ENCODE measurements around the gene RBM47. TPM values are rescaled to one million over a fixed set of nuclear protein-coding genes. Genes with fewer than 3 reads are reported as not detected.

RBM47 gene
- 37.5 TPM for polyA plus RNA-seq (2013, experiment 1 of 2)
- 33.2 TPM for polyA plus RNA-seq (2013, experiment 2 of 2)

GRCh38 chr4:40629401-40630334 lies at the start of gene RBM47:
TSS of gene RBM47 (minus strand) at chr4:40629864. CDS start at chr4:40438893, 190,971 bp downstream.
- peak within 1 kb of the TSS; percentile 89 for H3K4me3 ChIP-seq (ENCODE audit: low read length)
- 0 out of 2 replicates have a peak, but pooled peaks cover 3% of the 10 kb centered on the region for H3K36me3 ChIP-seq (ENCODE audit: insufficient read depth, low read length)
- peak within 1 kb of the TSS; percentile 99 for H3K27ac ChIP-seq (ENCODE audit: low read depth, low read length)
- no peaks in the 10 kb centered on the region for H3K27me3 ChIP-seq (ENCODE audit: insufficient read depth, low read length)
- WGBS: under 1% methylated on average over 53 of the region's 53 CpGs
- peak within 1 kb of the TSS; percentile 94 for H3K9ac ChIP-seq (ENCODE audit: low read depth, low read length)
- H3K4me1 ChIP-seq (ENCODE audit: insufficient read depth, low read length): peaks cover 52% of the 10 kb centered on the region
- no peaks in the 10 kb centered on the region for H3K9me3 ChIP-seq (ENCODE audit: insufficient read depth, low read depth, low read length)

DNA sequence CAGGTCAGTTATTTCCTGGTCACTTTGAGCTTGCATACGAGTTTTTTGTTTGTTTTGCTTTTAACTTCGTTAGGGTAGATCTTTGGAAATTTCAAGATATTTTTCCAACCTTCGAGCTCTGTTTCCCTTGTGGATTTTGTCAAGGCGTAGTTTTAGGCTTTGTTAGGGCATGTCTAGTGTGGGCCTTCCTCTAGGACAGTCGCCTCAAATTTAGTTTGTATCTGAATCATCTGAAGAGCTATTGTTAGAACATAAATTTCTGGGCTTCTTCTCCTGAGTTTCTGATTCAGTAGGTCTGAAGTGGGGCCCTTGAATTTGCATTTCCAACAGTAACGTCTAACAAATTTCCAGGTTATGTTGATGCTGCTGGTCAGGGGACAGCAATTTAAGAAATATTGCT lies 48.8 kb upstream of the RBM47 start:
- no peaks in the 10 kb centered on the region for H3K9me3 ChIP-seq (ENCODE audit: insufficient read depth, low read depth, low read length)
- H3K27me3 ChIP-seq (ENCODE audit: insufficient read depth, low read length): no peaks in the 10 kb centered on the region
- H3K9ac ChIP-seq (ENCODE audit: low read depth, low read length): no peak overlapping the region
- H3K27ac ChIP-seq (ENCODE audit: low read depth, low read length): no peak overlapping the region
- H3K4me3 ChIP-seq (ENCODE audit: low read length): no peak overlapping the region
- 91% methylated on average over 6 of the region's 6 CpGs for WGBS
- no peaks in the 10 kb centered on the region for H3K36me3 ChIP-seq (ENCODE audit: insufficient read depth, low read length)
- peaks cover 11% of the 10 kb centered on the region; the same call in 1 of the 2 replicates for H3K4me1 ChIP-seq (ENCODE audit: insufficient read depth, low read length)

GRCh38 chr4:40675166-40675565 lies 45.5 kb upstream of the RBM47 start:
- Histone ChIP-seq H3K27ac (ENCODE audit: low read depth, low read length) (no peak overlapping the region), H3K27me3 (ENCODE audit: insufficient read depth, low read length) (no peaks in the 10 kb centered on the region), H3K4me1 (ENCODE audit: insufficient read depth, low read length) (peaks cover 19% of the 10 kb centered on the region), H3K4me3 (ENCODE audit: low read length) (no peak overlapping the region), H3K36me3 (ENCODE audit: insufficient read depth, low read length) (no peaks in the 10 kb centered on the region), H3K9me3 (ENCODE audit: insufficient read depth, low read depth, low read length) (no peaks in the 10 kb centered on the region), H3K9ac (ENCODE audit: low read depth, low read length) (no peak overlapping the region)
- 79% methylated on average over 6 of the region's 6 CpGs for WGBS

DNA sequence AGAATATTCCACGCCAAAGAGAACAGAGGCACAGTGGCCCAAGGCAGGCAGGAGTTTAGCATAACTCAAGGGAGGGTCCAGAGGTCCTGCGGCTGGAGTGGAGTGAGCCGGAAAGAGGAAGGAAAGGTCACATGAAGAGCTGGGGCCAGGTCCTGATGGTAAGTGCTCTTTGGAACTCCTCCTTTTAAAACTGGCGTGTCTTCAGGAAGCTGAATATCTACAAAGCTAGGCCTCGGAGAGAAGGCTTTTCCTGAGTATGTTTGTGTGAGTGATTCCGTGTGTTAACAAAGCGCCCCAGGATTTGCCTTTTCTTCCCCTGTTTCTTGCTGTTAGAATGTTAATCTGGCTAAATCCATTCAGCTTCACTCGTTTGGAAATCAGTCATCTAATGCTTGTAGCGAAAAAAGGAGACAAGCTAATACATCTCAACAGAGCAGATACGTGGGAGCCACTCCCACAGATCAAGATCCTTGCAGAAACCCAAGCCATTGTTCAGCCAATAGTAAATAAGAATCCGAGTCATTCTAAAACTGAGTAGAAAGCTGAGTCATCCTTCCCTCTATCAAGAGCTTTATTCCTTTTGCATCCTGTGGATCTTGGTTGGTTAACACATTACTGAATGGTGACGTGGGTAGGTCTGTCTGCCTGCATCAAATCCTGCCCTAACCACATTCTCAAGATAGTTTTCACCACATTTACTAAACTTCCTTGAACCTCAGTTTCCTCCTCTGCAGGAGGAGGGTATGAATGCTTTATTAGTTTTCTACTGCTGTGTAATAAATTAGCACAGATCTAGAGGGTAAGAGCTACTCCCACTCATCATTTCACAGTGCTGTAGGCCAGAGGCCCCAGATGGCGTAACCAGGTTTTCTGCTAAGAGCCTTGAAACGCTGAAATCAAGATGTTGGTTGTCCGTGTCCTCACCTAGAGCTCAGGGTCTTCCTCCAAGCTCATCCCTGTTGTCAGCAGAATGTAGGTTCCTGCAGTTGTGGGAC lies 43.2 kb upstream of the RBM47 start:
- Histone ChIP-seq H3K9ac (ENCODE audit: low read depth, low read length) (peak overlapping the region; percentile 52), H3K27me3 (ENCODE audit: insufficient read depth, low read length) (no peaks in the 10 kb centered on the region), H3K36me3 (ENCODE audit: insufficient read depth, low read length) (no peaks in the 10 kb centered on the region), H3K4me3 (ENCODE audit: low read length) (peak overlapping the region; percentile 11; the same call in 1 of the 2 replicates), H3K9me3 (ENCODE audit: insufficient read depth, low read depth, low read length) (no peaks in the 10 kb centered on the region), H3K27ac (ENCODE audit: low read depth, low read length) (peak overlapping the region; percentile 80), H3K4me1 (ENCODE audit: insufficient read depth, low read length) (peaks cover 15% of the 10 kb centered on the region)
- 43% methylated on average over 15 of the region's 15 CpGs for WGBS

DNA sequence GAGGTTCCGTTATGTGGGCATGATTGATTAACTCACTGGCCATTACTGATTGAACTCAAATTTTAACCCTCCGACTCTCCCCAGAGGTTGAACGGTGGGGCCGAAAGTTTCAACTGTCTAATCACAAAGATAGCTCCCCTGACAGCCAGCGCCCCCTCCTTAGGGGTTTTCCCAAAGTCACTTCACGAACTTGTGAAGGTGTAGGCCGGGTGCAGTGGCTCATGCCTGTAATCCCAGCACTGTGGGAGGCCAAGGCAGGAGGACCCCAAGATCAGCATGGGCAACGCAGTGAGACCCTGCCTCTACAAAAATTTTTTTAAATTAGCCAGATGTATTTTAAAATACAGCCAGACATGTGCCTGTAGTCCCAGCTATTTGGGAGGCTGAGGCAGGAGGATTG lies 39.8 kb upstream of the RBM47 start:
- H3K9ac ChIP-seq (ENCODE audit: low read depth, low read length): no peak overlapping the region
- no peaks in the 10 kb centered on the region for H3K9me3 ChIP-seq (ENCODE audit: insufficient read depth, low read depth, low read length)
- H3K27ac ChIP-seq (ENCODE audit: low read depth, low read length): no peak overlapping the region
- WGBS: 94% methylated on average over 8 of the region's 8 CpGs
- H3K36me3 ChIP-seq (ENCODE audit: insufficient read depth, low read length): no peaks in the 10 kb centered on the region
- H3K27me3 ChIP-seq (ENCODE audit: insufficient read depth, low read length): no peaks in the 10 kb centered on the region
- peaks cover 15% of the 10 kb centered on the region for H3K4me1 ChIP-seq (ENCODE audit: insufficient read depth, low read length)
- H3K4me3 ChIP-seq (ENCODE audit: low read length): no peak overlapping the region

DNA sequence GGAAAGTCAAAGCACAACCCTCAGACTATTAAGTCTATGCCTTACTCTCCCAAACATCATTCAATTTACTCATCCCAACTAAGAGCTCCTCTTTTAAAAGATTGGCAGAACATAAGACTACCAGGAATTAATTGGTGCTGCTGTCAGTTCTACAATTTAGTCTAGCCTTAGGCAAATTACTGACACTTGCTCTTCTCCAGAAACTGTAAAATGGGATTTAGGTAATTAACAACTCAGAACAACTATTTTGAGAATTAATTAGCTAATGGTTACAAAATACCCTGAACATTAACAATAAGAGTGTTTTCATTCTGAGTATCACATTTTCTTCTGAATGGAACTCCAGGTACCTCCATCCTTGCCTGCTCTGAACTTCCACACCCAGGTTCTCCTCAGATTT lies 36.2 kb upstream of the RBM47 start:
- Histone ChIP-seq H3K27ac (ENCODE audit: low read depth, low read length) (no peak overlapping the region), H3K9ac (ENCODE audit: low read depth, low read length) (no peak overlapping the region), H3K4me3 (ENCODE audit: low read length) (no peak overlapping the region), H3K36me3 (ENCODE audit: insufficient read depth, low read length) (no peaks in the 10 kb centered on the region), H3K4me1 (ENCODE audit: insufficient read depth, low read length) (peaks cover 10% of the 10 kb centered on the region), H3K27me3 (ENCODE audit: insufficient read depth, low read length) (no peaks in the 10 kb centered on the region), H3K9me3 (ENCODE audit: insufficient read depth, low read depth, low read length) (no peaks in the 10 kb centered on the region)

DNA sequence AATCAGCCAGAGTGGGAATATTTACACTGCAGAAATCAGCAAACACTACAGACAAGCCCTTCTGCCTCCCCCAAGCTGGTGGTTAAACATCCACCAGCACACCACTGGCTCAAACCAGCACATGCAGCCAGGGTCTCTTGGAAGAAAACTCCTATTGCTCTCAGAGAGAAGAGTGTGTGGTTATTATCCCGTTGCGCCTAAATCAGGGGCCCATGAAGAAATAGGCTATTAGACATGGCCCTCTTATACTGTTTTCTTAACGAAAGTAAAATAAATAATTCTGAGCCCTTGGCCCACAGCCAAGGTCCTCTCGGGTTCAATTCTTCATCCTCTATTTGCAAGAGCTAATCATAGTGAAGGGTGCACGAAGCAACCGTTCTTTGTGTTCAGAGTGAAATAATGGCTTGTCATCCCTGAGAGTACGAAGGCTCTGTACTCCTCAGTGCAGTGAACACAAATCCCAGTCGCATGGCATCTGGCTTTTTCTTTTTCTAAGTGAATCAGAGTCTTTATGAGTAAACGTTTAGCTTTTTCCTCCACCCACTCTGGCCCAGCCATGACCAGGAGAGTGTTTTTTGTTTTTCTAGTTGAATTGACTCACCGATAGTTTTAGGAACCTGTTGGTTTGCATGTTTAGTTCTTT lies 33.4 kb upstream of the RBM47 start:
- H3K27ac ChIP-seq (ENCODE audit: low read depth, low read length): no peak overlapping the region
- H3K4me3 ChIP-seq (ENCODE audit: low read length): no peak overlapping the region
- H3K27me3 ChIP-seq (ENCODE audit: insufficient read depth, low read length): no peaks in the 10 kb centered on the region
- H3K4me1 ChIP-seq (ENCODE audit: insufficient read depth, low read length): peaks cover 10% of the 10 kb centered on the region
- WGBS: 81% methylated on average over 9 of the region's 10 CpGs
- no peaks in the 10 kb centered on the region for H3K36me3 ChIP-seq (ENCODE audit: insufficient read depth, low read length)
- H3K9ac ChIP-seq (ENCODE audit: low read depth, low read length): no peak overlapping the region
- no peaks in the 10 kb centered on the region for H3K9me3 ChIP-seq (ENCODE audit: insufficient read depth, low read depth, low read length)

DNA sequence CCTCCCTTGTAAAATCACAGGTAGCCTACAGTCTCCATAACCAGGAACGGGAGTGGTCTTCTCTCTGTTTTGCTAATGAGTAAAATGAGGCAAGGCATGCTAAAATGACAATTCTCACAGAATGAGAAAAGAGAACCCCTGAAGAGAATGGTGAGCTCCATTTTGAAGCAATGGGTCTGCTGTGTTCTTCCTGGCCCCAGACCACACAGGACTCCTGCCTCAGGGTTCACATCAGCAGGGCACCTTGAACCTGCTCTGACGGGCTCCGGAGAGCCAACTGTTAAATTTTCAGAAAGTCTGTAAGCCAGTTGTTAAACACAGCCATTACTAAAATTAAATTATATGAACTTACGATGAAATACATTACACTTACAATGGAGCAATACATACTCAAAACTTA lies 32.1 kb upstream of the RBM47 start:
- Histone ChIP-seq H3K9ac (ENCODE audit: low read depth, low read length) (no peak overlapping the region), H3K4me1 (ENCODE audit: insufficient read depth, low read length) (peaks cover 10% of the 10 kb centered on the region), H3K4me3 (ENCODE audit: low read length) (no peak overlapping the region), H3K27me3 (ENCODE audit: insufficient read depth, low read length) (no peaks in the 10 kb centered on the region), H3K27ac (ENCODE audit: low read depth, low read length) (no peak overlapping the region), H3K9me3 (ENCODE audit: insufficient read depth, low read depth, low read length) (no peaks in the 10 kb centered on the region), H3K36me3 (ENCODE audit: insufficient read depth, low read length) (no peaks in the 10 kb centered on the region)
- 50% methylated on average over 4 of the region's 4 CpGs for WGBS

DNA sequence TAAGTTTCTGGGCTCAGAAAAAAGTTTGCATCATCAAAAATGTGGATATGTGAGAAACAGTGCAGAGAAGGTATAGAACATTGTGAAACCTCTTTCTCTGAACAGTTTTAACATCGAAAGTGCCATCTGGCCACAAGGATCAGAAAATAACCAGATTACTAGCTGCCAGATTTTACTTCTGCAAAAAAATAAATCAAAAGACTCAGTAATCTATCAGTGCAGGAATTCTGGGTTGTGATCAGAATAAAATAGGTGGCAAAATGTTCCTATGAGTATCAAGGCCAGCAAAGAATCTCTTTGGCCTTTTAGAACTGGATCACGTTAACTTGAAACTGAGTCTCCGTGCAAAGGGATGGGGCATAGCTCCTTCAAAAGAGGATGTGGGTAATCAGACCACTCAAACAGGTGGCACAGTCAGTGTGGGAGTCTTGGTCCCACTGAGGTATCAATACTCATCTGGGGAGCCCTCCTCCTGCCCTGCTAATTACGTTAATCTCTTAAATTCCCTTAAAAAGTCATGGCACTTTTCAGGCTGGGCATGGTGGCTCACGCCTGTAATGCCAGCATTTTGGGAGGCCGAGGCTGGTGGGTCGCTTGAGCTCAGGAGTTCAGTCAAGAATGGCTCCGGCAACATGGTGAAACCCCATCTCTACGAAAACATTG lies 26.7 kb upstream of the RBM47 start:
- H3K4me3 ChIP-seq (ENCODE audit: low read length): no peak overlapping the region
- H3K36me3 ChIP-seq (ENCODE audit: insufficient read depth, low read length): no peaks in the 10 kb centered on the region
- WGBS: 88% methylated on average over 9 of the region's 9 CpGs
- H3K27me3 ChIP-seq (ENCODE audit: insufficient read depth, low read length): no peaks in the 10 kb centered on the region
- H3K4me1 ChIP-seq (ENCODE audit: insufficient read depth, low read length): peaks cover 4% of the 10 kb centered on the region
- H3K9ac ChIP-seq (ENCODE audit: low read depth, low read length): no peak overlapping the region
- H3K27ac ChIP-seq (ENCODE audit: low read depth, low read length): no peak overlapping the region
- no peaks in the 10 kb centered on the region for H3K9me3 ChIP-seq (ENCODE audit: insufficient read depth, low read depth, low read length)

GRCh38 chr4:40651280-40651679 lies 21.6 kb upstream of the RBM47 start:
- no peaks in the 10 kb centered on the region for H3K27me3 ChIP-seq (ENCODE audit: insufficient read depth, low read length)
- H3K36me3 ChIP-seq (ENCODE audit: insufficient read depth, low read length): no peaks in the 10 kb centered on the region
- 90% methylated on average over 2 of the region's 2 CpGs for WGBS
- no peaks in the 10 kb centered on the region for H3K9me3 ChIP-seq (ENCODE audit: insufficient read depth, low read depth, low read length)
- no peak overlapping the region; the same call in 1 of the 2 replicates for H3K9ac ChIP-seq (ENCODE audit: low read depth, low read length)
- H3K4me3 ChIP-seq (ENCODE audit: low read length): no peak overlapping the region
- H3K4me1 ChIP-seq (ENCODE audit: insufficient read depth, low read length): peaks cover 23% of the 10 kb centered on the region
- peak overlapping the region; percentile 4; the same call in 1 of the 2 replicates for H3K27ac ChIP-seq (ENCODE audit: low read depth, low read length)
